SK-N-SH (cell line): ENCODE results near the gene SMYD3. TPM values are rescaled to one million over a fixed set of nuclear protein-coding genes. Genes with fewer than 3 reads are reported as not detected.

ENCODE experiments used
- CTCF ChIA-PET: fragments of 300-600, 350-600 bp; formaldehyde crosslinking; extraction: SDS; loops from one replicate; lab custom pipeline; 2021; lab: Yijun Ruan, JAX
- POLR2A ChIA-PET: fragments of 350-600 bp; sonication (Branson Sonifier 250); formaldehyde crosslinking; extraction: SDS; loops from one replicate; lab custom pipeline; 2020; ENCODE audit warnings: antibody characterized with exemption, inconsistent platforms; lab: Yijun Ruan, JAX
- DNase-seq: peaks from one replicate; pipeline ENCODE4 v3.0.0; 2012
- H2AFZ ChIP-seq: fragments of 200-600 bp; sonication (generic); 2 replicates; pipeline ENCODE4 v1.8.1; 2016; ENCODE audit warnings: antibody characterized with exemption, mild to moderate bottlenecking, low read depth
- H3F3A ChIP-seq: fragments of 200-600 bp; sonication (generic); replicated peaks from 2 replicates; pipeline ENCODE3; 2016; ENCODE audit warnings: antibody characterized with exemption, mild to moderate bottlenecking; ENCODE audit not compliant: insufficient read depth
- H3K27ac ChIP-seq, 2 experiments: fragments of 200-500 bp in 1 of 2; fragments of 200-600 bp in 1 of 2; sonication (Bioruptor generic) in 1 of 2; sonication (generic), shearing (Covaris generic) in 1 of 2; 2 replicates each; pipeline versions ENCODE4 v1.5.1 to v1.6.1; 2014 to 2016; ENCODE audit warnings: low read depth in 2 of 2, inconsistent platforms in 1 of 2, low read length in 1 of 2, mild to moderate bottlenecking in 1 of 2, mixed read lengths in 1 of 2
- H3K27me3 ChIP-seq: fragments of 200-600 bp; sonication (generic), shearing (Covaris generic); 2 replicates; pipeline ENCODE4 v1.6.1; 2016; ENCODE audit warnings: mixed run types; ENCODE audit not compliant: insufficient read depth
- H3K36me3 ChIP-seq, 2 experiments: fragments of 200-500 bp in 1 of 2; fragments of 200-600 bp in 1 of 2; sonication (Bioruptor generic) in 1 of 2; sonication (generic) in 1 of 2; replicated peaks in 1 of 2; 2 replicates each; pipeline versions ENCODE3 to v1.5.1; 2014 to 2016; ENCODE audit warnings: low read length in 1 of 2, mild to moderate bottlenecking in 1 of 2; ENCODE audit not compliant: insufficient read depth in 2 of 2, control insufficient read depth in 1 of 2
- H3K4me1 ChIP-seq, 2 experiments: fragments of 200-500 bp in 1 of 2; fragments of 200-600 bp in 1 of 2; sonication (Bioruptor generic) in 1 of 2; sonication (generic), shearing (Covaris generic) in 1 of 2; 2 replicates each; pipeline versions ENCODE4 v1.5.1 to v1.6.1; 2014 to 2016; ENCODE audit warnings: low read depth in 1 of 2, low read length in 1 of 2, mixed run types in 1 of 2; ENCODE audit not compliant: insufficient read depth in 2 of 2, control insufficient read depth in 1 of 2
- H3K4me2 ChIP-seq: fragments of 200-600 bp; sonication (generic), shearing (Covaris generic); 2 replicates; pipeline ENCODE4 v1.6.1; 2017; ENCODE audit warnings: mixed run types
- H3K4me3 ChIP-seq, 2 experiments: fragments of 200-500 bp in 1 of 2; fragments of 200-600 bp in 1 of 2; sonication (Bioruptor generic) in 1 of 2; sonication (generic), shearing (Covaris generic) in 1 of 2; 2 replicates each; pipeline versions ENCODE4 v1.5.1 to v1.8.1; 2014 to 2016; ENCODE audit warnings: low read depth in 2 of 2, inconsistent platforms in 1 of 2, low read length in 1 of 2, mild to moderate bottlenecking in 1 of 2, mixed read lengths in 1 of 2, moderate library complexity in 1 of 2
- H3K79me2 ChIP-seq: fragments of 200-600 bp; sonication (generic); 2 replicates; pipeline ENCODE4 v1.8.1; 2017; ENCODE audit warnings: mild to moderate bottlenecking; ENCODE audit not compliant: insufficient read depth
- H3K9ac ChIP-seq: fragments of 200-600 bp; sonication (generic); 2 replicates; pipeline ENCODE4 v1.6.1; 2017; ENCODE audit warnings: mixed run types
- H3K9me2 ChIP-seq: fragments of 200-600 bp; sonication (generic); 2 replicates; pipeline ENCODE4 v1.6.1; 2017; ENCODE audit warnings: mixed run types
- H3K9me3 ChIP-seq: fragments of 200-600 bp; sonication (generic); 2 replicates; pipeline ENCODE4 v1.6.1; 2017; ENCODE audit warnings: mixed run types, mild to moderate bottlenecking, moderate library complexity
- H4K20me1 ChIP-seq: fragments of 200-600 bp; sonication (generic); 2 replicates; pipeline ENCODE4 v1.6.1; 2017; ENCODE audit warnings: mild to moderate bottlenecking, mixed run types; ENCODE audit not compliant: insufficient read depth
- CHD2 ChIP-seq: fragments of 150-350 bp; IDR thresholded peaks from 2 replicates; pipeline ENCODE4 v1.6.1; 2018; ENCODE audit warnings: low read length; ENCODE audit not compliant: partially characterized antibody
- ELF1 ChIP-seq: IDR thresholded peaks from 2 replicates; pipeline ENCODE4 v1.4.0; 2012
- EZH2phosphoT487 ChIP-seq: fragments of 200-600 bp; sonication (generic); IDR thresholded peaks from 2 replicates; pipeline ENCODE4 v1.6.1; 2017; ENCODE audit warnings: low read depth, mixed run types, mild to moderate bottlenecking, antibody characterized with exemption, moderate library complexity, borderline replicate concordance
- FOXJ3 ChIP-seq: sonication (generic); formaldehyde crosslinking; IDR thresholded peaks from 2 replicates; pipeline ENCODE4 v1.5.1; 2020; ENCODE audit warnings: mild to moderate bottlenecking, missing genetic modification reagents
- FOXM1 ChIP-seq: IDR thresholded peaks from 2 replicates; pipeline ENCODE4 v1.4.0; 2012; ENCODE audit warnings: low read depth, mild to moderate bottlenecking
- GATA2 ChIP-seq: sonication (generic); formaldehyde crosslinking; IDR thresholded peaks from 2 replicates; pipeline ENCODE4 v1.5.0; 2020; ENCODE audit warnings: mild to moderate bottlenecking, missing genetic modification reagents
- RAD21 ChIP-seq: IDR thresholded peaks from 2 replicates; pipeline ENCODE4 v1.6.1; 2012; ENCODE audit warnings: mild to moderate bottlenecking, low read length
- RCOR1 ChIP-seq: fragments of 150-350 bp; IDR thresholded peaks from 2 replicates; pipeline ENCODE4 v1.6.1; 2017; ENCODE audit warnings: antibody characterized with exemption, low read length
- REST ChIP-seq: IDR thresholded peaks from 2 replicates; pipeline ENCODE4 v1.6.1; 2012; ENCODE audit warnings: mild to moderate bottlenecking, low read depth, low read length, moderate library complexity
- RXRA ChIP-seq: IDR thresholded peaks from 2 replicates; pipeline ENCODE4 v1.4.0; 2012; ENCODE audit warnings: low read depth, mild to moderate bottlenecking, borderline replicate concordance
- whole genome bisulfite sequencing: methylation state at CpG from one replicate; pipeline ENCODE4 v1.1.6; 2017; ENCODE audit warnings: low lambda C conversion rate; 5-methylcytosine and 5-hydroxymethylcytosine counted together
- polyA plus RNA-seq, 3 experiments: library from polyadenylated mRNA; depleted of rRNA; stranded (reverse); fragments of >200 nt; gene quantifications; 2 replicates each; pipeline ENCODE4 v1.2.3, GENCODE V29; 2012
- TF ChIP-seq, protein P1 (sequence below): fragments of 200-600 bp; sonication (generic); IDR thresholded peaks from 2 replicates; pipeline ENCODE4 v1.6.1; 2017; ENCODE audit warnings: antibody characterized with exemption, mild to moderate bottlenecking, moderate library complexity
- TF ChIP-seq, protein P2 (sequence below): IDR thresholded peaks from 2 replicates; pipeline ENCODE4 v1.4.0; 2012; ENCODE audit warnings: low read depth, borderline replicate concordance

SMYD3 gene
- polyA plus RNA-seq, 1 of the 3 experiments (the other 2 are of a cell fraction), result 31.4 TPM

- H3K9me3 ChIP-seq, result no peaks in the 10 kb centered on the region
- H3F3A ChIP-seq, result no peaks in the 10 kb centered on the region
- no peaks in the 10 kb centered on the region for H3K36me3 ChIP-seq
- H3K27me3 ChIP-seq, result no peaks in the 10 kb centered on the region
- CTCF ChIA-PET, result interaction anchor here (2.2 kb wide), 1 partner anchor 214 kb away, joined by 6 read pairs; no protein-coding TSS in a partner anchor
- no peaks in the 10 kb centered on the region for H3K9me2 ChIP-seq
- no peaks in the 10 kb centered on the region for H4K20me1 ChIP-seq
- H3K79me2 ChIP-seq, result no peaks in the 10 kb centered on the region
- DNase-seq, result no peak
- no peak overlapping the region for H3K9ac ChIP-seq
- H3K4me3 ChIP-seq, result no peak overlapping the region
- H2AFZ ChIP-seq, result no peak overlapping the region
- TF ChIP-seq GATA2 (CRISPR knock-in tag), result no peak
- TF ChIP-seq, protein P1, sequence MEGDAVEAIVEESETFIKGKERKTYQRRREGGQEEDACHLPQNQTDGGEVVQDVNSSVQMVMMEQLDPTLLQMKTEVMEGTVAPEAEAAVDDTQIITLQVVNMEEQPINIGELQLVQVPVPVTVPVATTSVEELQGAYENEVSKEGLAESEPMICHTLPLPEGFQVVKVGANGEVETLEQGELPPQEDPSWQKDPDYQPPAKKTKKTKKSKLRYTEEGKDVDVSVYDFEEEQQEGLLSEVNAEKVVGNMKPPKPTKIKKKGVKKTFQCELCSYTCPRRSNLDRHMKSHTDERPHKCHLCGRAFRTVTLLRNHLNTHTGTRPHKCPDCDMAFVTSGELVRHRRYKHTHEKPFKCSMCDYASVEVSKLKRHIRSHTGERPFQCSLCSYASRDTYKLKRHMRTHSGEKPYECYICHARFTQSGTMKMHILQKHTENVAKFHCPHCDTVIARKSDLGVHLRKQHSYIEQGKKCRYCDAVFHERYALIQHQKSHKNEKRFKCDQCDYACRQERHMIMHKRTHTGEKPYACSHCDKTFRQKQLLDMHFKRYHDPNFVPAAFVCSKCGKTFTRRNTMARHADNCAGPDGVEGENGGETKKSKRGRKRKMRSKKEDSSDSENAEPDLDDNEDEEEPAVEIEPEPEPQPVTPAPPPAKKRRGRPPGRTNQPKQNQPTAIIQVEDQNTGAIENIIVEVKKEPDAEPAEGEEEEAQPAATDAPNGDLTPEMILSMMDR, result no peak
- H3K4me1 ChIP-seq, result peaks cover 0 to 24% of the 10 kb centered on the region in 2 experiments; a peak in 2 of 4 replicates
- 79% methylated on average over 3 of the region's 3 CpGs for WGBS
- no peak overlapping the region for H3K27ac ChIP-seq
- no peak overlapping the region for H3K4me2 ChIP-seq
- POLR2A ChIA-PET, result no interaction called here
These were observed 440.5 kb downstream of the SMYD3 start for GRCh38 chr1:246066573-246066972.

- no peak overlapping the region for H3K4me3 ChIP-seq
- H3K27ac ChIP-seq, result no peak overlapping the region
- no peaks in the 10 kb centered on the region for H3K27me3 ChIP-seq
- no peaks in the 10 kb centered on the region for H3K36me3 ChIP-seq
- no peaks in the 10 kb centered on the region for H3F3A ChIP-seq
- DNase-seq, result no peak
- ChIA-PET CTCF (no interaction called here), POLR2A (no interaction called here)
- H3K4me2 ChIP-seq, result no peak overlapping the region
- no peaks in the 10 kb centered on the region for H3K79me2 ChIP-seq
- H3K9me3 ChIP-seq, result no peaks in the 10 kb centered on the region
- no peaks in the 10 kb centered on the region for H3K9me2 ChIP-seq
- WGBS, result 86% methylated on average over 3 of the region's 3 CpGs
- no peak overlapping the region for H3K9ac ChIP-seq
- no peaks in the 10 kb centered on the region for H4K20me1 ChIP-seq
- peaks cover 0 to 23% of the 10 kb centered on the region in 2 experiments; a peak in 2 of 4 replicates for H3K4me1 ChIP-seq
- TF ChIP-seq RAD21, result no peak
- TF ChIP-seq, protein P2, sequence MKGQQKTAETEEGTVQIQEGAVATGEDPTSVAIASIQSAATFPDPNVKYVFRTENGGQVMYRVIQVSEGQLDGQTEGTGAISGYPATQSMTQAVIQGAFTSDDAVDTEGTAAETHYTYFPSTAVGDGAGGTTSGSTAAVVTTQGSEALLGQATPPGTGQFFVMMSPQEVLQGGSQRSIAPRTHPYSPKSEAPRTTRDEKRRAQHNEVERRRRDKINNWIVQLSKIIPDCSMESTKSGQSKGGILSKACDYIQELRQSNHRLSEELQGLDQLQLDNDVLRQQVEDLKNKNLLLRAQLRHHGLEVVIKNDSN, result no peak
- TF ChIP-seq EZH2phosphoT487, result no peak
- no peak for TF ChIP-seq RCOR1
- TF ChIP-seq GATA2 (CRISPR knock-in tag), result no peak
- TF ChIP-seq REST, result no peak
- no peak for TF ChIP-seq FOXJ3
- no peak for TF ChIP-seq FOXM1
- TF ChIP-seq RXRA, result no peak
- TF ChIP-seq, protein P1, result no peak
- no peak for TF ChIP-seq CHD2
- no peak for TF ChIP-seq ELF1
- TF ChIP-seq, all 33 proteins: peak for 0
- H2AFZ ChIP-seq, result no peak overlapping the region
These were observed 441.5 kb downstream of the SMYD3 start for GRCh38 chr1:246065592-246065991.
